GM18909 (cell line): Measurements from ENCODE around the gene PGBD4.
"Not testable (repeated sequence)": the region's sequence is repeated elsewhere in the genome, so short reads cannot be mapped to it uniquely, and the experiment has no call there.

ENCODE experiments used
- ATAC-seq: cut with Tn5 transposase; IDR thresholded peaks from one replicate; pipeline ENCODE4 v1.9.1; 2021; ENCODE audit warnings: mild to moderate bottlenecking; ENCODE audit not compliant: unreplicated experiment, poor library complexity

The PGBD4 gene

DNA sequence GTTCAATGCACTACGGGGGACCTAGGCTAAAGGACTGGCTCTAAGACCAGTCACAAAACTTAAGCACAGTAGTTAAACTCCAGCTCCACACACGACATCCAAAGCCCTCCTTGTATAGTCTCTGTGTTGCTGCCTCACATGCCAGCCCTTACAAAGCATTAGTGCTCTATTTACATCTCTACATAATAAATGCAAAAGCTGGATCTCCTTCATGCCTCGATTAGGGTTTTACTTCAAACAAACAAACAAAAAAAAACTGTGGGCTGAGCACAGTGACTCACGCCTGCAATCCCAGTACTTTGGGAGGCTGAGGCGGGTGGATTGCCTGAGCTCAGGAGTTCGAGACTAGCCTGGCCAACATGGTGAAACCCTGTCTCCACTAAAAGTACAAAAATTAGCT is 9.6 kb downstream of the PGBD4 start:
- no peak for ATAC-seq

- ATAC-seq: no peak
These were observed 12.3 kb downstream of the PGBD4 start for GRCh38 chr15:34114215-34114614.

DNA sequence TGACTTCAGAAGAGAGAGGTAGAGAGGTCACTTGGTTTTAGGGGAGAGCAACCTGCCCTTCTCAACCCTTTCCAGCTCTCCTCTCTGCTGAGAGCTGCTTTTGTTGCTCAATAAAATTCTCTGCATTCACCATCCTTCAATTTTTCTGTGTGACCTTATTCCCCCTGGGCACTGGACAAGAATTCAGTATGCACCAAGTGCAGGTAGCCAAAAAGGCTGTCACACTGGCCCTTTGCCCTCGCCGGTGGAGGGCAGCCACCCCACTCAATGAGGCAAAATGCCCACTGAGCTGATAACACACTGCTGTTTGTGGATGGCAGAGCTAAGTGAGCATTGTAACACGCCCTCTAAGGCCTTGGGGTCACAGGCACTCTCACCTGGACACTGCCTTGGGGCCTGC is 12.9 kb downstream of the PGBD4 start:
- no peak for ATAC-seq

DNA sequence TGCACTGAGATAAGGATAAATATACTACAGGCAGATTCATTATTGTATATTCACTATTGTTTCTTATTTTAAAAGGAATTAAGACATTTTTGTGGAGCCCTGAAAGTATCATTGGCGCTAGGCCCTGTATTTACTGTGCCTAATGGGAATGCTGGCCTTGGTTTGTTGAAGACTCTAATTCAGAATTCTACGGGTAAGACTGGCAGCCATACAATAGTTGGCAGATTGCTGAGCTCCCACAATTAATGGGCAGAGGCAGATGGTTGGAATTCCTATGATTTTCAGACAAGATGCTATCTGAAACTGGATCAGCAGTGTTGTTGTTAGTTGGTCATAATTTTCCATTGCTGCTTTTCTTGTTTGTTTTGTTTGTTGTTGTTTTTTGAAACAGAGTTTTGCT is 14.7 kb downstream of the PGBD4 start:
- no peak for ATAC-seq

DNA sequence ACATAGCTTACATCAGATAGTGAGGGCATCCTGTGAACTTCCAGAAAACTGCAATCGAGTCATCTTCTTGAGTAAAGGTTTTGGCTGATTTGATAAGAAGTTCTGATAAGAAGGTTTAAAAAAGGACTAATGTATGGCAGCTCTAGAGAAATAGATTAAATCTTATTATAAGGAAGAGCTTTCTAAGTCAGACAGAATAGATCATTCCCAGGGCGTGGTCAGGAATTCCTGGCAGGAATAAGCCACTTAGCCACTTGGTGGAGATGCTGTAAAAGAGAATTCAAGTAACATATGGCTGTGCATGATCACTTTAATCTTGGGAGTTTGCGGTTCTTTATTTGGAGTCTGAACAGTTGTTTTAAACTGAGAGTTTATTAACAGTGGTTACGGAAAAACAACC is 17.4 kb downstream of the PGBD4 start:
- ATAC-seq: no peak

- ATAC-seq: not testable (repeated sequence)
These were observed 18.5 kb downstream of the PGBD4 start for GRCh38 chr15:34120420-34120819.

- not testable (repeated sequence) for ATAC-seq
These were observed 19.9 kb downstream of the PGBD4 start for GRCh38 chr15:34121786-34122185.

- ATAC-seq: no peak
These were observed 20.9 kb downstream of the PGBD4 start for GRCh38 chr15:34122771-34123183.

GRCh38 chr15:34124651-34125050 is 22.8 kb downstream of the PGBD4 start:
- no peak for ATAC-seq

- ATAC-seq: no peak
These were observed 24.1 kb downstream of the PGBD4 start for GRCh38 chr15:34125945-34126344.

DNA sequence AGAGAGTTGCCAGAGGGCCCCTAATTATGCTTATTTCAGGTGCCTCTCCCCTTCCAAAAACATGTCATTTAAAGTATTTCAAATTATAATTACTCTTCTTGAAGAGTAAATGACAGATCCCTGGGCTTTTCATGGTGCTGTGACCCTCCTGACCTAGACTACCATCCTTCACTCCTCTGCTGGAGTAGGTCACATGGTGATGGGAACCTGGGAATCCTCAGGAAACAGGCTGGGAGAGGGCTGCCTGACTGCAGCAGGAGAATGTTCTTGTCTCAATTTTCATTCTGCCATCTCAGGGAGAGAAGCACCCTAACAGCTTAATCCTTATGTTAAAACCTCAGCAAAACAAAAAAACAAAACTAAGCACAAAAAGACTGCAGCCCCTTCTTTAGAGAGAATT is 24.6 kb downstream of the PGBD4 start:
- ATAC-seq: no peak

DNA sequence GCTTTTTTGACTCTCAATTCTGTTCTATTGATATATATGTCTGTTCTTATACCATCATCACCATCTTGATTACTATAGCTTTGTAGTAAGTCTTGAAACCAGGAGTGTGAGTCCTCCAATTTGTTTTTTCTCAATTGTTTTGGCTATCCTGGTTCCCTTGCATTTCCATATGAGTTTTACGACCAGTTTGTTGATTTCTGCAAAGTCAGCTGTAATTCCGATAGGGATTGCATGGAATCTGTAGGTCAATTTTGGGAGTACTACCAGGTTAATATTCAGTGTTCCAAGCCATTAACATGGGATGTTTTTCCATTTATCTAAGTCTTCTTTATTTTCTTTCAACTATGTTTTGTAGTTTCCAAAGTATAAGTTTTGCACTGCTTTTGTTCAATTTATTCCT is 27.0 kb downstream of the PGBD4 start:
- no peak for ATAC-seq

- ATAC-seq: no peak
These were observed 31.0 kb downstream of the PGBD4 start for GRCh38 chr15:34132881-34133280.

GRCh38 chr15:34133511-34133910 is 31.6 kb downstream of the PGBD4 start:
- ATAC-seq: no peak

DNA sequence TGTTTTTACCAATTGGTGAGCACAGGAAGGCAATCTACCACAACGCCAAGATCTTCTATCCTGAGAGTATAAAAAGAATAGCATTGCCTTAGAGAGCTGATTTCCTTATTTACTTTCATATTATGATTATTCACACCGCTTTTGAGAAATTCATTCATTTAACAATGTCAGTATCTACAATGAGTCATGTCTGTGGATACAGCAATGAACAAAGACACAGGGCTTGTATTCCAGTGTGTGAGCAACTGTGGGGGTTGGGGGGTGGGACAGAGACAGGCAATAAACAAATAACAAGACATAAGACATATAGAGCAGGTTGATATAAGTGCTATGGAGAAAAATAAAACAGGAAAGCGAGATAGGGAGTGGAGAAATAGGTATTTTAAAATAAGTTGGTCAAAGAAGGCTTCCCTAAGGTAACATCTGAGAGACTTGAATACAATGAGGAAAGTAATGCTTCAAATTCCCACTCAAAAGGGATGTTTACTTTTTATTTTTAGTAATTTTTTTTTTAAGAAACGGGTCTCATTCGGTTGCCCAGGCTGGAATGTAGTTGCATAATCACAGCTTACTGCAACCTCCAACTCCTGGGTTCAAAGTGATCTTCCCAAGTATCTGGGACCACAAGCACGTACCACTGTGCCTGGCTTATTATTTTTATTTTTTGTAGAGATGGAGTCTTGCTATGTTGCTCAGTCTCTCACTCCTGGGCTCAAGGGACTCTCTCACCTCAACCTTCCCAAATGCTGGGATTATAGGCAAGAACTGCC is 45.7 kb downstream of the PGBD4 start:
- no peak for ATAC-seq

- no peak for ATAC-seq
These were observed 52.9 kb downstream of the PGBD4 start for GRCh38 chr15:34154725-34155204.

DNA sequence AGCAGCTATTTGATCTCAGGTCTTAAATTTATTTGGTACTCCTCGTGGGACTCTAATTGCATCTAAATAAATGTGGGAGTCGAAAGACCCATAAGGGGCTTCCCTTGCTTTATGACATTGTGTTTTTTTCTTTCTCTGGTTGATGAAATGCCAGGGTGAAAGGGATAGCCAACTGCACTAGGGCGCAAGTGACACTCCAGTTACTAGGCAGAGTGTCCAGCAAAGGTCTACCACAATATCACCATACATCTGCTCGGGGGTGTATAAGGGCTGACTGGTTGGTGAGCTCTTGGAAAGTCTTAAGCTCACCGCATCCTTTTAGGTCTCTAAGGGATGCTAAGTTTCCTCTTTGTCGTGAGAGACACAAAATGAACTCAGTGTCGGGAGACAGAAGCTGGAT is 54.0 kb downstream of the PGBD4 start:
- ATAC-seq: no peak
